HEK293 (cell line): ENCODE data around the gene LMOD1.

Source experiments
- GLIS2 ChIP-seq: fragments of 450-650 bp; formaldehyde crosslinking; IDR thresholded peaks from 2 replicates; pipeline ENCODE4 v1.5.1; 2016; ENCODE audit warnings: missing biosample characterization, missing genetic modification characterization
- KLF16 ChIP-seq: fragments of 450-650 bp; formaldehyde crosslinking; IDR thresholded peaks from 2 replicates; pipeline ENCODE4 v1.5.1; 2017; ENCODE audit warnings: missing biosample characterization, missing genetic modification characterization
- KLF8 ChIP-seq: fragments of 450-650 bp; formaldehyde crosslinking; IDR thresholded peaks from 2 replicates; pipeline ENCODE4 v1.5.1; 2016; ENCODE audit warnings: missing biosample characterization, missing genetic modification characterization
- KLF9 ChIP-seq: fragments of 450-650 bp; formaldehyde crosslinking; IDR thresholded peaks from 2 replicates; pipeline ENCODE4 v1.5.1; 2016; ENCODE audit warnings: missing biosample characterization, missing genetic modification characterization, low read depth
- PRDM4 ChIP-seq: fragments of 450-650 bp; formaldehyde crosslinking; IDR thresholded peaks from 2 replicates; pipeline ENCODE4 v1.5.1; 2017; ENCODE audit warnings: missing biosample characterization, missing genetic modification characterization
- SCRT1 ChIP-seq: fragments of 450-650 bp; formaldehyde crosslinking; IDR thresholded peaks from 2 replicates; pipeline ENCODE4 v1.5.1; 2016; ENCODE audit warnings: missing biosample characterization, missing genetic modification characterization, borderline replicate concordance
- SP2 ChIP-seq: fragments of 450-650 bp; formaldehyde crosslinking; IDR thresholded peaks from 2 replicates; pipeline ENCODE4 v1.5.1; 2016; ENCODE audit warnings: missing biosample characterization, missing genetic modification characterization
- YY1 ChIP-seq: fragments of 450-650 bp; formaldehyde crosslinking; IDR thresholded peaks from 2 replicates; pipeline ENCODE4 v1.5.1; 2018; ENCODE audit warnings: missing biosample characterization, missing genetic modification characterization
- ZBTB1 ChIP-seq: fragments of 450-650 bp; formaldehyde crosslinking; IDR thresholded peaks from 2 replicates; pipeline ENCODE4 v1.5.1; 2016; ENCODE audit warnings: missing biosample characterization, missing genetic modification characterization
- ZBTB17 ChIP-seq: fragments of 450-650 bp; formaldehyde crosslinking; IDR thresholded peaks from 2 replicates; pipeline ENCODE4 v1.5.1; 2016; ENCODE audit warnings: missing biosample characterization, missing genetic modification characterization
- ZFP41 ChIP-seq: fragments of 450-650 bp; formaldehyde crosslinking; IDR thresholded peaks from 2 replicates; pipeline ENCODE4 v1.5.1; 2016; ENCODE audit warnings: missing biosample characterization, missing genetic modification characterization, borderline replicate concordance
- ZIC2 ChIP-seq: fragments of 450-650 bp; formaldehyde crosslinking; IDR thresholded peaks from 2 replicates; pipeline ENCODE4 v1.5.1; 2016; ENCODE audit warnings: missing biosample characterization, missing genetic modification characterization
- ZNF132 ChIP-seq: fragments of 450-650 bp; formaldehyde crosslinking; IDR thresholded peaks from 2 replicates; pipeline ENCODE4 v1.5.1; 2017; ENCODE audit warnings: missing biosample characterization, missing genetic modification characterization, borderline replicate concordance
- ZNF214 ChIP-seq: fragments of 450-650 bp; formaldehyde crosslinking; IDR thresholded peaks from 2 replicates; pipeline ENCODE4 v1.5.1; 2017; ENCODE audit warnings: missing biosample characterization, mild to moderate bottlenecking, missing genetic modification characterization, borderline replicate concordance
- ZNF23 ChIP-seq: fragments of 450-650 bp; formaldehyde crosslinking; IDR thresholded peaks from 2 replicates; pipeline ENCODE4 v1.5.1; 2016; ENCODE audit warnings: missing biosample characterization, missing genetic modification characterization, borderline replicate concordance
- ZNF239 ChIP-seq: fragments of 450-650 bp; formaldehyde crosslinking; IDR thresholded peaks from 2 replicates; pipeline ENCODE4 v1.5.1; 2016; ENCODE audit warnings: missing biosample characterization, missing genetic modification characterization
- ZNF37A ChIP-seq: fragments of 450-650 bp; IDR thresholded peaks from 2 replicates; pipeline ENCODE4 v1.5.1; 2018; ENCODE audit warnings: missing biosample characterization, missing genetic modification characterization
- ZNF433 ChIP-seq: fragments of 450-650 bp; formaldehyde crosslinking; IDR thresholded peaks from 2 replicates; pipeline ENCODE4 v1.5.1; 2016; ENCODE audit warnings: missing biosample characterization, missing genetic modification characterization, low read depth
- ZNF501 ChIP-seq: fragments of 450-650 bp; formaldehyde crosslinking; IDR thresholded peaks from 2 replicates; pipeline ENCODE4 v1.5.1; 2016; ENCODE audit warnings: missing biosample characterization, missing genetic modification characterization
- ZNF521 ChIP-seq: fragments of 450-650 bp; formaldehyde crosslinking; IDR thresholded peaks from 2 replicates; pipeline ENCODE4 v1.5.1; 2017; ENCODE audit warnings: missing biosample characterization, mild to moderate bottlenecking, missing genetic modification characterization
- ZNF610 ChIP-seq: fragments of 450-650 bp; formaldehyde crosslinking; IDR thresholded peaks from 2 replicates; pipeline ENCODE4 v1.5.1; 2016; ENCODE audit warnings: missing biosample characterization, missing genetic modification characterization, borderline replicate concordance
- ZNF660 ChIP-seq: fragments of 450-650 bp; IDR thresholded peaks from 2 replicates; pipeline ENCODE4 v1.5.1; 2018; ENCODE audit warnings: missing biosample characterization, mild to moderate bottlenecking, missing genetic modification characterization
- ZNF704 ChIP-seq: fragments of 450-650 bp; formaldehyde crosslinking; IDR thresholded peaks from 2 replicates; pipeline ENCODE4 v1.5.1; 2016; ENCODE audit warnings: missing biosample characterization, missing genetic modification characterization
- ZNF776 ChIP-seq: fragments of 450-650 bp; formaldehyde crosslinking; IDR thresholded peaks from 2 replicates; pipeline ENCODE4 v1.5.0; 2017; ENCODE audit warnings: missing biosample characterization, missing genetic modification characterization, borderline replicate concordance
- ZSCAN23 ChIP-seq: fragments of 450-650 bp; formaldehyde crosslinking; IDR thresholded peaks from 2 replicates; pipeline ENCODE4 v1.5.1; 2016; ENCODE audit warnings: missing biosample characterization, missing genetic modification characterization
- ZSCAN5A ChIP-seq: fragments of 450-650 bp; formaldehyde crosslinking; IDR thresholded peaks from 2 replicates; pipeline ENCODE4 v1.5.1; 2016; ENCODE audit warnings: missing biosample characterization, missing genetic modification characterization
- TF ChIP-seq, protein P1 (sequence below): fragments of 450-650 bp; formaldehyde crosslinking; IDR thresholded peaks from 2 replicates; pipeline ENCODE4 v1.5.1; 2017; ENCODE audit warnings: missing biosample characterization, missing genetic modification characterization
- TF ChIP-seq, protein P2 (sequence below): fragments of 450-650 bp; formaldehyde crosslinking; IDR thresholded peaks from 2 replicates; pipeline ENCODE4 v1.5.1; 2016; ENCODE audit warnings: missing biosample characterization, missing genetic modification characterization
- TF ChIP-seq, protein P3 (sequence below): fragments of 450-650 bp; formaldehyde crosslinking; IDR thresholded peaks from 2 replicates; pipeline ENCODE4 v1.5.1; 2016; ENCODE audit warnings: missing biosample characterization, missing genetic modification characterization
- TF ChIP-seq, protein P4 (sequence below): fragments of 450-650 bp; formaldehyde crosslinking; IDR thresholded peaks from 2 replicates; pipeline ENCODE4 v1.5.1; 2017; ENCODE audit warnings: missing biosample characterization, mild to moderate bottlenecking, missing genetic modification characterization, moderate library complexity

The LMOD1 gene

DNA sequence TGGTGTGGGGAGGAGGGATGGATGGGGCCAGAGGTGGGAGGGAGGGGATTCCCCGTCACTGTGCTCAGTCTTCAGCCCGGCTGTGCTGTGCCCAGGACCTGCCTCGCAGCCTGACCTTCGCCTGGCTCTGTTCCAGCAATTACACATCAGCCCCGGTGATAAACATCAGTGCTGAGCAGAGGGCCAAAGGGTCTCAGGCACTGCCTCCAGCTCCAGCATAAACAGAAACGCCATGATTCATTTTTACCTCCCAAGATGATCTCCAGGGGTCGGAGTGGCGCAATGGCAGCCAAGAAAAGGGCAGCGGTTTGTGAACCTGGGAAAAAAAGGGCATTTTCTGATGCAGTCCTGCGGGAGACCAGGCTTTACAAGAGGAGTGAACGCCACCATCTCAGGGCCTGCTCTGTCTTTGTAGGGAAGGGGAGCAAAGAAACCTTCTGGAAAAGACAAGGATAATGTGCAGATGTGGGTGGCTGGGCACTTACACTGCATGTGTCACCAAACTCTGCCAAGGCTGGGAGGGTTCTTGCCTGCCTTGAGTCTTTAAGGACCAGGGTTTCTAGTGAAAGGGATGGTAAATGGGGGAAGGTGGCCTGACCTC lies 29.6 kb downstream of the LMOD1 start (continued):
- TF ChIP-seq ZSCAN5A, result no peak
- TF ChIP-seq ZNF132 (tag by site-specific recombination), result no peak
- no peak for TF ChIP-seq ZSCAN23 (tag by site-specific recombination)
- TF ChIP-seq YY1 (tag by site-specific recombination), result no peak
- no peak for TF ChIP-seq ZNF704 (tag by site-specific recombination)
- TF ChIP-seq ZNF660, result 0 out of 2 replicates have a peak, but pooled peaks have one; percentile 20
- TF ChIP-seq ZBTB1 (tag by site-specific recombination), result no peak
- TF ChIP-seq ZNF610, result no peak
- TF ChIP-seq ZNF239 (tag by site-specific recombination), result no peak
- TF ChIP-seq, protein P1, sequence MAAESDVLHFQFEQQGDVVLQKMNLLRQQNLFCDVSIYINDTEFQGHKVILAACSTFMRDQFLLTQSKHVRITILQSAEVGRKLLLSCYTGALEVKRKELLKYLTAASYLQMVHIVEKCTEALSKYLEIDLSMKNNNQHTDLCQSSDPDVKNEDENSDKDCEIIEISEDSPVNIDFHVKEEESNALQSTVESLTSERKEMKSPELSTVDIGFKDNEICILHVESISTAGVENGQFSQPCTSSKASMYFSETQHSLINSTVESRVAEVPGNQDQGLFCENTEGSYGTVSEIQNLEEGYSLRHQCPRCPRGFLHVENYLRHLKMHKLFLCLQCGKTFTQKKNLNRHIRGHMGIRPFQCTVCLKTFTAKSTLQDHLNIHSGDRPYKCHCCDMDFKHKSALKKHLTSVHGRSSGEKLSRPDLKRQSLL (tag by site-specific recombination), result peak; percentile 43; the same call in 1 of the 2 replicates
- no peak for TF ChIP-seq ZNF433
- no peak for TF ChIP-seq KLF9 (tag by site-specific recombination)
- no peak for TF ChIP-seq ZNF37A (tag by site-specific recombination)
- TF ChIP-seq ZNF776 (tag by site-specific recombination), result no peak
- TF ChIP-seq ZNF501 (tag by site-specific recombination), result no peak
- no peak for TF ChIP-seq KLF16
- no peak for TF ChIP-seq ZFP41 (tag by site-specific recombination)
- no peak for TF ChIP-seq PRDM4 (tag by site-specific recombination)
- TF ChIP-seq ZNF521 (tag by site-specific recombination), result no peak
- TF ChIP-seq ZIC2 (tag by site-specific recombination), result peak; percentile 92
- no peak for TF ChIP-seq ZNF214 (tag by site-specific recombination)
- no peak for TF ChIP-seq KLF8 (tag by site-specific recombination)
- TF ChIP-seq, protein P2, sequence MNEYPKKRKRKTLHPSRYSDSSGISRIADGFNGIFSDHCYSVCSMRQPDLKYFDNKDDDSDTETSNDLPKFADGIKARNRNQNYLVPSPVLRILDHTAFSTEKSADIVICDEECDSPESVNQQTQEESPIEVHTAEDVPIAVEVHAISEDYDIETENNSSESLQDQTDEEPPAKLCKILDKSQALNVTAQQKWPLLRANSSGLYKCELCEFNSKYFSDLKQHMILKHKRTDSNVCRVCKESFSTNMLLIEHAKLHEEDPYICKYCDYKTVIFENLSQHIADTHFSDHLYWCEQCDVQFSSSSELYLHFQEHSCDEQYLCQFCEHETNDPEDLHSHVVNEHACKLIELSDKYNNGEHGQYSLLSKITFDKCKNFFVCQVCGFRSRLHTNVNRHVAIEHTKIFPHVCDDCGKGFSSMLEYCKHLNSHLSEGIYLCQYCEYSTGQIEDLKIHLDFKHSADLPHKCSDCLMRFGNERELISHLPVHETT (tag by site-specific recombination), result no peak
- TF ChIP-seq, protein P3, sequence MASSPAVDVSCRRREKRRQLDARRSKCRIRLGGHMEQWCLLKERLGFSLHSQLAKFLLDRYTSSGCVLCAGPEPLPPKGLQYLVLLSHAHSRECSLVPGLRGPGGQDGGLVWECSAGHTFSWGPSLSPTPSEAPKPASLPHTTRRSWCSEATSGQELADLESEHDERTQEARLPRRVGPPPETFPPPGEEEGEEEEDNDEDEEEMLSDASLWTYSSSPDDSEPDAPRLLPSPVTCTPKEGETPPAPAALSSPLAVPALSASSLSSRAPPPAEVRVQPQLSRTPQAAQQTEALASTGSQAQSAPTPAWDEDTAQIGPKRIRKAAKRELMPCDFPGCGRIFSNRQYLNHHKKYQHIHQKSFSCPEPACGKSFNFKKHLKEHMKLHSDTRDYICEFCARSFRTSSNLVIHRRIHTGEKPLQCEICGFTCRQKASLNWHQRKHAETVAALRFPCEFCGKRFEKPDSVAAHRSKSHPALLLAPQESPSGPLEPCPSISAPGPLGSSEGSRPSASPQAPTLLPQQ, result no peak
- TF ChIP-seq SP2 (tag by site-specific recombination), result no peak
- TF ChIP-seq, protein P4, sequence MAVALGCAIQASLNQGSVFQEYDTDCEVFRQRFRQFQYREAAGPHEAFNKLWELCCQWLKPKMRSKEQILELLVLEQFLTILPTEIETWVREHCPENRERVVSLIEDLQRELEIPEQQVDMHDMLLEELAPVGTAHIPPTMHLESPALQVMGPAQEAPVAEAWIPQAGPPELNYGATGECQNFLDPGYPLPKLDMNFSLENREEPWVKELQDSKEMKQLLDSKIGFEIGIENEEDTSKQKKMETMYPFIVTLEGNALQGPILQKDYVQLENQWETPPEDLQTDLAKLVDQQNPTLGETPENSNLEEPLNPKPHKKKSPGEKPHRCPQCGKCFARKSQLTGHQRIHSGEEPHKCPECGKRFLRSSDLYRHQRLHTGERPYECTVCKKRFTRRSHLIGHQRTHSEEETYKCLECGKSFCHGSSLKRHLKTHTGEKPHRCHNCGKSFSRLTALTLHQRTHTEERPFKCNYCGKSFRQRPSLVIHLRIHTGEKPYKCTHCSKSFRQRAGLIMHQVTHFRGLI (tag by site-specific recombination), result no peak
- no peak for TF ChIP-seq SCRT1 (tag by site-specific recombination)
- TF ChIP-seq ZNF23 (tag by site-specific recombination), result no peak
- peak; percentile 59 for TF ChIP-seq GLIS2 (tag by site-specific recombination)
- TF ChIP-seq ZBTB17 (tag by site-specific recombination), result 0 out of 2 replicates have a peak, but pooled peaks have one; percentile 45
